HFF-Myc (cell line): Measurements from ENCODE around the gene AGBL5.

ENCODE experiments used
- DNase-seq: peaks from one replicate; pipeline ENCODE4 v3.0.0-alpha.2; 2011; ENCODE audit warnings: low read depth; ENCODE audit errors: extremely low read depth
- H3K4me3 ChIP-seq: replicated peaks from 2 replicates; pipeline ENCODE4 v1.5.1; 2011; ENCODE audit warnings: low read depth, mild to moderate bottlenecking, control low read depth, low read length
- TF ChIP-seq, protein P1 (sequence below): IDR thresholded peaks from 2 replicates; pipeline ENCODE4 v1.5.1; 2012; ENCODE audit warnings: mild to moderate bottlenecking, low read depth, low read length, control low read depth; ENCODE audit errors: missing control alignments

AGBL5 gene

GRCh38 chr2:27050996-27051901, at the start of gene AGBL5:
Gene AGBL5 (plus strand): TSS chr2:27051668. CDS start chr2:27052959, 1,291 bp downstream.
- peak within 1 kb of the TSS; percentile 87 for H3K4me3 ChIP-seq
- DNase-seq, result peak; percentile 85
- TF ChIP-seq, protein P1, sequence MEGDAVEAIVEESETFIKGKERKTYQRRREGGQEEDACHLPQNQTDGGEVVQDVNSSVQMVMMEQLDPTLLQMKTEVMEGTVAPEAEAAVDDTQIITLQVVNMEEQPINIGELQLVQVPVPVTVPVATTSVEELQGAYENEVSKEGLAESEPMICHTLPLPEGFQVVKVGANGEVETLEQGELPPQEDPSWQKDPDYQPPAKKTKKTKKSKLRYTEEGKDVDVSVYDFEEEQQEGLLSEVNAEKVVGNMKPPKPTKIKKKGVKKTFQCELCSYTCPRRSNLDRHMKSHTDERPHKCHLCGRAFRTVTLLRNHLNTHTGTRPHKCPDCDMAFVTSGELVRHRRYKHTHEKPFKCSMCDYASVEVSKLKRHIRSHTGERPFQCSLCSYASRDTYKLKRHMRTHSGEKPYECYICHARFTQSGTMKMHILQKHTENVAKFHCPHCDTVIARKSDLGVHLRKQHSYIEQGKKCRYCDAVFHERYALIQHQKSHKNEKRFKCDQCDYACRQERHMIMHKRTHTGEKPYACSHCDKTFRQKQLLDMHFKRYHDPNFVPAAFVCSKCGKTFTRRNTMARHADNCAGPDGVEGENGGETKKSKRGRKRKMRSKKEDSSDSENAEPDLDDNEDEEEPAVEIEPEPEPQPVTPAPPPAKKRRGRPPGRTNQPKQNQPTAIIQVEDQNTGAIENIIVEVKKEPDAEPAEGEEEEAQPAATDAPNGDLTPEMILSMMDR, result no peak

DNA sequence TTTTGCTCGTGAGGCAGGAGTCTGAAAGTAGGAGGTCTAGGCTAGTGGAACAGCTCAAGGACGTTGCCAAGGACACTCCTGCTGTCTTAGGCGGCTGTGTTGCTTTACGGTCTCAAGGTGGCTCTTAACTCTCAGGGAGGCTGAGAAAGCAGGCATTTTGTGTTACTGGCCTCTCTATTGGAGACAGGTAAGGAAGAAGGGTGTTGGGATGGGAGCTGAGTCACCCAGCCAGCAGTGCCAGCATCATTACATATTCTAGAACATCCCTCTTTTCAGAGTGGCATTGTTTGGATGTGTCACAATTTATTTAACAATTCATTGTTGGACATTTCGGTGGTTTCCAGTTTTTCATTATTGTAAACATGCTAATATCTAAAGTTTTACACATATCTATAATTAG, 49.5 kb upstream of the AGBL5 start:
- no peak for DNase-seq
- H3K4me3 ChIP-seq, result no peak overlapping the region
- TF ChIP-seq, protein P1, result no peak

DNA sequence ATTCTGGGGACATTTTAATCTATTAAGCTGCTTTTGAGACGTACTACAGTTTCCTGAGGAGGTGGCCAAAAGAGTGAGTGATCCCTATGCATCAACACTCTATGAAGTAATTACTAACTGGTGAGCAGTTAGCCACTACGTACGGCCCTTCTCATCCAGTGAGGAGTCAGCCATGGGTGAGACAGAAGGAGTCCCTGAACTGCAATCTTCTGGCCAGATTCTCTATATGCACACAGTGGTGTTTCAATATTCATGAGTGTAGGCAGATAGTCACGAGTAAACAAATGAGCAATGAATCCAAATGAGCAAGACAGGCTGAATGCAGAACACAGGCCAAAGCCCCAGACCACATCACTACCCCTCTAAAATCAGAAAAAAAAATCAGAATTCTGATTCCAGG, 48.5 kb upstream of the AGBL5 start:
- DNase-seq, result no peak
- no peak overlapping the region for H3K4me3 ChIP-seq
- TF ChIP-seq, protein P1, result no peak

- DNase-seq, result no peak
- no peak overlapping the region for H3K4me3 ChIP-seq
- TF ChIP-seq, protein P1, result no peak
These were observed 47.6 kb upstream of the AGBL5 start for GRCh38 chr2:27003857-27004256.

DNA sequence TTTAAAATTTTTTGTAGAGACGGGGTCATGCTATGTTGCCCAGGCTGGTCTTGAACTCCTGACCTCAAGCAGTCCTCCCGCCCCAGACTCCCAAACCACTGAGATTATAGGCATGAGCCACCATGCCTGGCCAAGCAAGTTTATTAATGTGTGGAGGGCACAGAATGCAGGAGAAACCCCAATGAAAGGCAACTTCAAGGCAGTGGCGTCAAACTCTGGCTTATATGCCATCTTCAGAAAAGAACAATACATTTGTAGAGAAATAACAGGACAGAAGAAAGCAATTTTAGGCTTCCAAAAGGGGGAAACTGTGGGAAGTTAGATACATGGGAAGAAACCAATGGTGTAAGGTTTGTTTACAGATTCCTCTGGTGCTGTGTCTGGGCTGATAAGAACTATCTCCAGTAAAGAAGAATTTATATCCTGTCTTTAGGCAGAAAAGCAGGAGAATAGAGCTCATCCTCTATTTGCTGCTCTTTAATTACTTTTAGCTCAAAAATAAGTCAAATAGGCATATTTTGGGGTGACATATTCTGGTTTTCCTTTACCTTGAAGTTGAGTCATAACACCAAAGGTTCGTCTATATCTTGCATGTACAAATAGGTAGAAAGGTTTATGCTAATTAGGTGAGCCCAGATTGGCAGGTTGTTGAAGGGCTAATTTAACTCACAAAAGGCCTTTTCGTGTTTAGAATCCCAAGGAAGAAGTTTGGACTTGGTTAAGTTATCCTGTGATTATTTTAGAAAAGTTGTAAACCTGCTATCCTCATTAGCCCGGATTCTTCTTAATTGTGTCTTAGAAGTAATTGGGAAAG, 44.7 kb upstream of the AGBL5 start:
- no peak overlapping the region for H3K4me3 ChIP-seq
- TF ChIP-seq, protein P1, result no peak
- no peak for DNase-seq

DNA sequence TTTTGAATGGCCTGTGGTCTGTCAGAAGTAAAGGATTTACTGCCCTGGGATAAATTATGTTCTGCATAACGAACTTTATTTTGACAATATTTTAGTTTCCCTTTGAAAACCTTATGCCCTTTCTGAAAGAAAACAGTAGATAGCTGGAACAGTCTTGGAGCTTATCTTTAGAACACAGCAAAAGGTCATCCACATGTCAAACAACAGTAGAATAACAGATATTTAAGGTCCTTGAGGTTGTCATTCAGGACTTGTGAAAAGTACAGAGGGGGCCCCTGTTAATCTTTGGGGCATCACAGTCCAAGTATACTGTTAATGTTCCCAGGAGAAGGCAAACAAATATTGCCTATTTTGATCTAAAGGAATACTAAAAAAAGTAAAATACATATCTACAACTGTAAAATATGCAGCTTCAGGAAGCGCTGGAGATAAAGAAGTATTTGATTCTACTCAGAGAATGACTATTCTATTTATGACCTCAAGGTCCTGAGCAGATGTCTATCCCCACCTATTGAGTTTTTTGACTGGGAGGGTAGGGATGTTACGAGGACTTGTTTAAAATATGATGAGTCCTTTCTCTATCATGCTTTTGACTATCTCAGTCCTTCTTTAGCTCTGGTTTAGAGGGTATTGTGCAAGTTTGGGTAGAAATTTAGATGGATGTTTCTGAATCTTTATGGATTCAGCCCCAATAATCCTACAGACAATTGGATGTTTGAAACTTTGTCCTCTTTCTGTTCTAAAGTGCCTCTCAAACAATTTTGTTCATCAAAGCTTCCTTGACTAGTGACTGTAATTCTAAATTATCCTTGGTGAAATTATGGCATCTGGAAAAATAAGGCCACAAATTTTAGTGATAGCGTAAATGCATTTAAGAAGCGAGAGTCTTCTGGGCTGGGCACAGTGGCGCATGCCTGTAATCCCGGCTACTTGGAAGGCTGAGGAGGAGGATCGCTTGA, 43.8 kb upstream of the AGBL5 start:
- H3K4me3 ChIP-seq, result no peak overlapping the region
- TF ChIP-seq, protein P1, result no peak
- no peak for DNase-seq
